HG03280 (cell line): ENCODE results near the gene UGT1A8.
"Not testable (repeated sequence)": the region's sequence is repeated elsewhere in the genome, so short reads cannot be mapped to it uniquely, and the experiment has no call there.

Experiments
- ATAC-seq: cut with Tn5 transposase; IDR thresholded peaks from one replicate; pipeline ENCODE4 v1.9.1; 2021; ENCODE audit warnings: mild to moderate bottlenecking, moderate library complexity; ENCODE audit not compliant: unreplicated experiment

The UGT1A8 gene

DNA sequence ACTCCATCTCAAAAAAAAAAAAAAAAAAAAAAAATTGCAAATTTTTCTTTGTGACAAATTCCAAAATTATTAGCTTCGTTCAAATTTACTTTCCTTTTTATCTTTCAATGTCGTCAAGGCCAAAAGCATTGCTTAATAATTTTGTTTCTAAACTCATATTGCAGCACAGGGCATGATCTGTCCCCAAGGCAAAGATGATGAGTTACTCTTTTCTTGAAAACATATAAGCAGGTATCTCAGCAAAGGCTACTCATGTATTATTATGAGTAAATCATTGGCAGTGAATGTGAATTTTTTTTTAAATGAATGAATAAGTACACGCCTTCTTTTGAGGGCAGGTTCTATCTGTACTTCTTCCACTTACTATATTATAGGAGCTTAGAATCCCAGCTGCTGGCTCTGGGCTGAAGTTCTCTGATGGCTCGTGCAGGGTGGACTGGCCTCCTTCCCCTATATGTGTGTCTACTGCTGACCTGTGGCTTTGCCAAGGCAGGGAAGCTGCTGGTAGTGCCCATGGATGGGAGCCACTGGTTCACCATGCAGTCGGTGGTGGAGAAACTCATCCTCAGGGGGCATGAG lies 64.2 kb downstream of the UGT1A8 start, which contains the start of gene UGT1A7:
TSS of gene UGT1A7 (plus strand) at position 381 of the 579 bp plus-strand sequence. CDS start at position 418, 37 bp downstream.
- no peak for ATAC-seq

DNA sequence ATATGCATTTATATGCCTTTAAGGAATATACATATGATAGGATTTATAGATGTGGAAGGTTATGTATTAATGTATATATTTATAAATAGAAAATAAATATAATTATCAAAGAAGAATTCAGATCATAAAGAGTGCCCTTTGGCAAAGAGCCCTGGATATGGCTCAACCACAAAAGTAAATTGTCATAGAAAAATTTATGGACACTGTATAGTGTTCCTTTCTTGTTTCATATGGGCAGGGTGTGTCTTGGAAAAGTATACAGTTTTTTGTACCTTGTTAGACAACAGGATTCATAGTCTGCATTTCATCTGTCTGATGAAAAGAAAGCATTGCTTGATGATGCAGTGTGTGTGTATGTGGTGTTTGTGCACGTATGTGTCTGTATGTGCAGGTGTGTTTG lies 67.2 kb downstream of the UGT1A8 start:
- no peak for ATAC-seq

DNA sequence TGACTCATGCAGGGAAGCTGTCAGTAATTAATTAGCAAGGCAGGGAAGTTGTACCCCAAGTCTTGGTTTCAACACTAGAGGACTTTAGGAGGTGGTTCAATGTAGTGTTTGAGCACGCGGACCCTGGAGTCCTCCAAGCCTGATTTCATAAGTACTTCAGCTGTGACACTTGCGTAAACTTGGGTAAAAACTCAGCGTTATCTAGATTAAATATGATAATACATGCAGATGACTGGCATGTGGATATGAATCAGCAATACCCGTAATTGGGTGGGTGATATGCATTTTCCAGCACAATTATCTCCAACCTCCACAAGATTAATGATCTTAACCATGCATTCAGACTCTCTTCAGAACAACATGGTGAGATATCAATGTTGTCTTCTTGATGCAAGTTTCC lies 69.5 kb downstream of the UGT1A8 start:
- ATAC-seq = no peak

DNA sequence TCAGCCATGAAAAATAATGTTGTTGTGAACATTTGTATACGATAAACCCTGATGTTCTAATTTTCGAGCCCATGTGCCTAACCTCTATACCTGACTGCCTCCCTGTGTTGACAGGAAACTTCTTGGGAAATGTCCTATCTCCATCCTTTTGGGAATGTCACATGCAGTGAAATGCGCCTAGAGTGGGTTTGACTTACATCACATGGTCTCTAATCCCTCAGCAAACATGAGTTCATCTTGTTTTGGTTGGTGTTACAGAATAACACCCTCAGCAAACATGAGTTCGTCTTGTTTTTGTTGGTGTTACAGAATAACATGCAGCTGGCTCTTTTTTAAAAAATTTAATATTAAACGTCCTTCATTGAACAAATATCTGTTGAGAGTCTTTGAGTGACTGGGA lies 70.9 kb downstream of the UGT1A8 start:
- ATAC-seq = no peak

DNA sequence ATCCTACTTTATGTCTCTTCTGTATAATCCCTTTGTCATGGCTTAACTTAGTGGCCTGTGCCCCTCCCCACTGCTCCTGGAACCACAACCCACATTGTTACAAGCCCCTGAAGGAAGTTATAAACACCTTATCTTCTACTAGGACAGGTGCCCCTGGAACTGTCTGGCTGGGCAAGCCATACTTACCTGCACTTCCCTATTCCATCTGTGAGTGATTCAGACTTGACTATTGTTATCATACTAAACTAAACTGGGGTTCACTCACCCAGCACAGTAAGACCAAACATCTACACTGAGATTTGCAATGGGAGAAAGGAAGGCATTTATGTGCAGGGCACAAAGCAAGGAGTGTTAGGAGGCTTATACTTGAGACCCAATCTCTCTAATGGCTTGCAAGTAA lies 71.6 kb downstream of the UGT1A8 start:
- no peak for ATAC-seq

DNA sequence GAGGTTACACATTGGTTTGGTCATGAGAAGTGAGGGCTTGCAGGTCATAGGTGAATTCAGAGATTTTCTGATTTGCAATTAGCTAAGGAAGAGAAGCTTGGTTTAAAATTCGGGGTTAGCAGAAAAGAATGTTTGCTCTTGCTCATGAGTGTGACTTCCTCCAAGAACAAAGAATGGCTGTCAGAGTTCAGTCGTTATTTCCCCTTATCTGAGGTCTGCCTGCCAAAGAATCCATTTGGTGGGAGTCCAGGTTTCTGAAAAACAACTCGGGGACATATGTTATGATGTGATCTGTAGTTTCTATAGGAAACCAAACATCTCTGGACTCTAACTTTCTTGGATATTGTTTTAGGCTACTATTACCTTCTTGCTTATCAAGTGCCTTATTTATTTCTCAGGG lies 72.1 kb downstream of the UGT1A8 start:
- no peak for ATAC-seq

DNA sequence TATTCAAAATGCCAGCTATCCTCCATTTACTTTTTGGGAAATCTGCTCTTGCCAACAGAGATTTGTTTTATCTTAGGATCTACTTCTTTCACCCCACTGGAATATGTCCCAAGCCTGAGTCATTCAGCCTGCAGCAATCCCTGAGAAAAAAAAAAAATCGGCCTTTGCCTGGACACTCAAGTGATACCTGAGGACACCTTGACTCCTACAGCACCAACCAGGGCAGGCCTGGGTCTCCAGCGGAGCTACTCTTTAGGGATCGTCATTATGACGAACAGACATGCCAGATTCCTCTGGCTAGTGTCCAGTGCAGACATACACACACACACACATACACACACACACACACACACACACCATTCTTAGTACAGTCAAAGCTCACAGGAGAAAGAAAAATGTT lies 73.0 kb downstream of the UGT1A8 start:
- no peak for ATAC-seq

DNA sequence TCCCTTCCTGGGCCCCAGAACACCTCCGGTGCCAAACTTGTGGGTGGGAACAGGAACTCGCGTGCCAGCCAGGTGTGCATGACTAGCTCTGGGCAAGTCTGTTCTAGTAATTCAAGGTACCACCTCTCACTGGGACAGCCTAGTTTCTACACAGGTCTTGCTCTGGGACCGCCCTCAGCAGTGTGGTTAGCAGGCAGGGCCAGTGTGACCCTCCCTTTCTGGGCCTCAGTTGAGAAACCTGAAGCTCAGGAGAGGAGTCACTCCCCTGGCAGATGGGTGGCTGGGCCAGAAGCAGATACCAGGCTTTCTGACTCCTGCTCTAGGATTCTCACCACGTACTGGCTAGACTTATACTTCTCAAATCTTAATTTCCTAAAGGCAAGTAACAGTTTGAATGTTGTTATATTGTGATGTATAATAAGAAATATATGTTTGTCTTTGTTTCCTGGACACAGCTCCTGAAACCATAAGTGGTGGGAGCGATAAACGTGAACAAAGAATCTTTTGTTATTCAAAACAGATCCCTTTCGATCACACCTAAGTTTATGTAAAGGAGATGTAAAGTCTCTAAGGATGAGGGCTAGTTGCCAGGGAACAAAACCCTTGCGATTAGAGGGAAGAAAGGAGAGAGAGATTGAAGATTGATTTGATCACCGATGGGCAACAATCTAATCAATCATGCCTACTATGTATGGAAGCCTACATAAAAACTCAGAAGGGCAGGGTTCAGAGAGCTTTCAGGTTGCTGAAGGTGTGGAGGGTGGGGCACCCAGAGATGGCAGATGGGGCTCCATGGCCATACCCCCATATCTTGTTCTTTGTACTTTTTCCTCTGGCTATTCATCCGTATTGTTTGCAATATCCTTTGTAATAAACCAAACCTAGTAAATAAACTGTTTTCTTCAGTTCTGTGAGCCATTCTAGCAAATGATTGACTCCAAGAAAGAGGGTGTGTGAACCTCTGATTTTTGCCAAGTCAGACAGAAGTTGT lies 74.3 kb downstream of the UGT1A8 start:
- no peak for ATAC-seq

DNA sequence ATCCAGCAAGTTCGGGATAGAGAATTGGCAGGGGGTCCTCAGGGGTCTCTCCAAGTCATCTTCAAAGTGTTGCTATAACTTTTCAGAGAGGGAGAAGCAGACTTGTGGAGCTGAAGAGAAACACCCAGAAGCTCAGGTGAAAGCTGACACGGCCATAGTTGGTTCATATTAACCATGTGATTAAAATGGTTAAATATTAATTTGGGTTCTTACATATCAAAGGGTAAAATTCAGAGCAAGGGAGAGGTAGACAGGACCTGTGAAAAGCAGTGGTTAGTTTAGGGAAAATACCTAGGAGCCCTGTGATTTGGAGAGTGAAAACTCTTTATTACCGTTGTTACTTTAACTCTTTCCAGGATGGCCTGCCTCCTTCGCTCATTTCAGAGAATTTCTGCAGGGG lies 75.2 kb downstream of the UGT1A8 start, which contains the start of gene UGT1A6:
TSS of gene UGT1A6 (plus strand) at position 243 of the 400 bp plus-strand sequence. CDS start at position 358, 115 bp downstream.
- ATAC-seq = no peak

DNA sequence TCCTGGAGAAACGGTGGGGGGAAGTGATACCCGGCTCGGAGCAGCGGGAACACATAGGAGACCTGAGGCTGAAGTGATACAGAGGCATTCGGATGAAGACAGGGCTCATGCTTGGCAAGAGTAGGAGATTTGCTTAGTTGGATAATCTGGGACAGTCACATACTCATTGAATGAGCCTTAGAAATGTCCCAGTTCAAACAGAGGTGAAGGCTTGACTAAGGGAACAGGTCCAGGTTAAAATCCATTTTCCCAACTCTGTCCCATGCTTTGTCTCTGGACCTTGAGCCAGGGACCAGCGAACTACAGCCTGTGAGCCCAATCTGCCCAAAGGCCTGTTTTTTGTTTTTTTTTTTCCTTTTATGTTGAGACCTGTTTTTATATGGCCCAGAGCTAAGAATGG lies 76.5 kb downstream of the UGT1A8 start:
- no peak for ATAC-seq

DNA sequence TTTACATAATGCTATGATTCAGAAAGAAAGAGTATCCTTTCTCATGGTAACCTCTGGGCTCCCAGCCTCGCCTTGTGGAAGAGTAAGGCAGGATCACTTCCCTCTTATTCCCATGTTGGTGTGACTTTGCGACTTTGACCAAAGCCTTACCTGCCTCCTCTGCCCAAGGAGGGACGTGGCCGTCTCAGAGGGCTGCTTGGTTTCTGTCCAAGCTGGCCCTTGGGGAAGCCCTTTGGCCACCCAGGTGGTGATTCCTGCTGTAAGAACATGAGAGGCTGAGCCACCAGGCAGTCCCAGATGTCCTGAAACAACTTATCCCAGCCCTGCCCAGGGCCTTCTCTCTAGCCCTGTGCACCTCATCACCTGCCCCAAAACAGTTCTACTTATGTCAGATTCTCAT lies 81.3 kb downstream of the UGT1A8 start:
- ATAC-seq = no peak

DNA sequence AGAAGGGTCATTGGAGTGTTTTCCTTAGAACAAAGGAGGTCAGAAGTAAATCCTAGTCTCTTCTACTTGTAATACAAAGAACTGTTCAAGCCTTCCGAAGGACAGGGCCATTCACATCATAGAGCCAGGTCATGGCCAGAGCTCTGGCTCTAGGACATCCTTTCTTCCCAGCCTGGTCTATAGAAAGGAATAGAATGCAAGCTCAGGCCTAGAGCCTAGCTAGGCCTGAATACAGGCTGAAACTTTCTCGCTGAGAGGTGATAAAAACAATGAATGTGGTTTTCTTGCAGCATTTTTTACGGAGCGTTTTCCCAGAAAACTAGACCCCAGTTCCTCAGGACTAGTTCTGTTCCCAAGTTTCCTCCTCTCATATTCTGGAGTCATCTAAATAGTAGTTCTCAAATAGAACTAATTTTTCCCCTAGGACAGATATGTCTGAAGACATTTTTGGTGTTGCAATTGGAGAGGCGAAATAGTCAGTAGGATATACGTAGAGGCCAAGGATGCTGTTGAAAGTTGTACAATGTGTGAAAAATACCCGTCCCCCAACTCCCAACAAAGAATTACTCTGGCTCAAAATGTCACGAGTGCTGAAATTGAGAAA lies 82.1 kb downstream of the UGT1A8 start:
- no peak for ATAC-seq

DNA sequence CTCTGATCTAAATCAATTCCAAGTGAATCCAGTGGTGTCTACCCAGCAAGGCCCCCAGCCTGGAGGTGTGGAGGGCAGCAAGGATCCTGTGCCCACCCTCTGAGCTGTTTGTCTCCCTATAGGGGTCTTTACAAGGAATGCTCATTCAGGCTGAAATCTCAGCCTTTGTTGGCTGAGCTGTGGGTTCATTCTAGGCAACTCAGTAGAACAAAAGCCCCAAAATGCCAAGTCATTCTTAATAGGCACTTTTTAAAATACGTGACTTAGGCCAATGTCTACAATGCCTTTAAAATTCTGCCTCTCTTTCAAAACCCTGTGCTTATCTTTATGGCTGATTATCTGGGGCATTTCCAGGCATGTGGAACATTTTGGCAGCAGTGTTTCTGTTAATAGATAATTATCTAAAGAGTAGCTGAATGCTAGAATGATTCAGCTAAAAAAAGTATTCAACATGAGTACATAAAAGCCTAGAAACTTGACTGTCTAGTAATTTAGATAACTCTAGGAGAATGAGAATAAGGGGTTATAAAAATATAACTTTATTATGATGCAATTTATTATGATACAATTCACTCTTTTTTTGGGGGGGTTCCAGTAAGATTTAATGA lies 82.7 kb downstream of the UGT1A8 start:
- no peak for ATAC-seq

DNA sequence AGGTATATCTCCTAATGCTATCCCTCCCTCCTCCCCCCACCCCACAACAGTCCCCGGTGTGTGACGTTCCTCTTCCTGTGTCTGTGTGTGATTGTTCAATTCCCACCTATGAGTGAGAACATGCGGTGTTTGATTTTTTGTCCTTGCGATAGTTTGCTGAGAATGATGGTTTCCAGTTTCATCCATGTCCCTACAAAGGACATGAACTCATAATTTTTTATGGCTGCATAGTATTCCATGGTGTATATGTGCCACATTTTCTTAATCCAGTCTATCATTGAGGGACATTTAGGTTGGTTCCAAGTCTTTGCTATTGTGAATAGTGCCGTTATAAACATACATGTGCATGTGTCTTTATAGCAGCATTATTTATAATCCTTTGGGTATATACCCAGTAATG lies 83.4 kb downstream of the UGT1A8 start:
- ATAC-seq = not testable (repeated sequence)

DNA sequence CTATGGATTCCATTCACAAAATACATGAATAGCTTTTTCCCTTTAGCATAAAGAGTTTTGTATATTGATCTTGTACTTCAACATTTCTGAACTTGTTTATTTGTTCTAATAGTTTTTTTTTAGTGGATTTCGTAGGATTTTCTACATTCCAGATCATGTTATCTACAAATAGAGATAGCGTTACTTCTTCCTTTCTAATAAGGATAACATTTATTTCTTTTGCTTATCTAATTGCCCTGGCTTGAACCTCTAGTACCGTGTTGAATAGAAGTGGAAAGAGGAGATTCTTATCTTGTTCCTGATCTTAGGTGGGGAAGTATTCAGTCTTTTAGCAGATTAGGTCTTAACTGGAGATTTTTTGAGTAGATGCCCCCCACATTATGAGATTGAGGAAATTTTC lies 84.8 kb downstream of the UGT1A8 start:
- no peak for ATAC-seq

DNA sequence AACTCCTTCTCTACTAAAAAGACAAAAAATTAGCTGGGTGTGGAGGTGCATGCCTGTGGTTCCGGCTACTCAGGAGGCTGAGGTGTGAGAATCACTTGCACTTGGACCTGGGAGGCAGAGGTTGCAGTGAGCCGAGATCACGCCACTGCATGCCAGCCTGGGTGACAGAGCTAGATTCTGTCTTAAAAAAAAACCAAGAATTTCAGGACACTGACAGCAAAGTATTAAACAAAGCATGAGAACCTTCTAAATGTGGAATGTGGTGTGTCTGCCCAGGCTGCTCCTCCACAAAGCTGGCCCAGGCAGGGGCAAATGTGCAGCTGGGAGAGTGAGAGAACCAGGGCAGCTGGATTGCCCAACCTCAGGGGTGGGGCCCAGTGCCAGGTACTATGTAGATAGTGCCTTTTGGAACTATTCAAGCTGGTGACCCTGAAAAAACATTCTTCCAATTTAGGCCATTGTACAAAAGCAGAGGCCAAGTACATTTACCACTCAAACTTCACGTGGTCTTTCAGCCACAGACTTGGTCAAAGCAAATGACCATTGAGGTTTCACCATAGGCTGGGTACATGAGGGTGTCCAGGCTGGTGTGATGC lies 88.6 kb downstream of the UGT1A8 start:
- no peak for ATAC-seq

DNA sequence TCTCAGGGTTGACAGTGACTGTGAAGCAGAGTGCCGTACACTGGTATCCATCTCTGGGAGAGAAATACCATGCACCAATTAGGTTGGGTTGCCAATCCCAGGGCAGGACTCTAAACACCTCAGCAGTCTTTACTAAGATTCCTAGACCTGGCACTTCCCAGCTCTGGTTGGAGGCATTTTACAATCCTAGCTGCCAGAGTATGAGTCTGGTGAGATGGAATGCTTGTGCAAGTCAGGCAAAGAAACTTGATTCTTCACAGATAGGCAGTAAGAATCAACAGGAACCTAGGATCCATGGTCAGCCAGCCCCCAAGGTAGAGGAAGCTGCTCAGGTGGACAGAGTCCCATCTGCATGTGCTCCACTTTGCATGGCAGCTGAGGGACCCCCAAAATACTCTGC lies 89.3 kb downstream of the UGT1A8 start:
- no peak for ATAC-seq

DNA sequence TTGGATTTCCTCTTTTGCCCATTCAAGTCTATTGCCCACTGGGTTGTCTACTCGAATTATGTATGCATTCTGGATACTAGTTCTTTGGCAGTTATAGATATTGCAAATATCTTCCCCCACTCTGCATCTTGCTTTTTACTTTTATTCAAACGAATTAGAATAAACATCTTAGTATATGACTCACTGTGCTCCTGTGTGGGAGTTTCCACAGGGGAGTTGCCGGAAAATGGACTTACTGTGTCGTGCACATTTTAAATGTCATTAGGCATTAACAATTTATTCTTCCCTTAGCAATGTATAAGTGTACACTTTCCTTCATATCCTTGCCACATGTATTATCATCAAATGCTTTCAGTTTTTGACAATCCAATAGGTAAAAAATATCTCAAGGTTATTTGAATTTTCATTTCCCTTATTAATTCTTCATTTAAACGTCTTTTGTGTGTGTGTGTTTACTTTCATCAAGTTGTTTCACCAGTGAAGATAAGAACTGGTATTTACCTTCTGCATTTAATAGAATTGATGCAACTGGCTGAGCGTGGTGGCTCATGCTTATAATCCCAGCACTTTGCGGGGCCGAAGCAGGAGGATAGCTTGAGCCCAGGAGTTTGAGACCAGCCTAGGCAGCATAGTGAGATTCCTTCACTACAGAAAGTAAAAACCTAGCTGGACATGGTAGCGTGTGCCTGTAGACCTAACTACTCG lies 90.7 kb downstream of the UGT1A8 start:
- no peak for ATAC-seq

DNA sequence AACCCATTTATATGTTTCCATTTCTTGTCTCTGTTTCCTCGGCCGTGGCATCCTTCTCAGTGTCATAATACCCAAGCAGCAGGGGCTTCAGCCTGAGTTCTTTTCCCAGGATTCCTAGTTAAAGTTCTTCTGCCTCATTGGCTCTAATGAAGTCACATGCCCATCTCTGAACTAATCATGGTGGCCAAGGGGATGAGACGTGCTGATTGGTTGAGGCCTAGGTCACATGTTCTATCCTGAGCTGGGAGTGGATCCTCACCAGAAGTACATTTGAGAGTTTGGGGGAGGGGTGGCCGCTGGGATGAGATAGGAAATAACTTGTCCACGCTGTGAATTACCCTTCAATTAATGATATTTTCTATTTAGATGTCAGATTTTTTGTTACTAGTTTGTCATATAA lies 91.5 kb downstream of the UGT1A8 start:
- ATAC-seq = no peak

DNA sequence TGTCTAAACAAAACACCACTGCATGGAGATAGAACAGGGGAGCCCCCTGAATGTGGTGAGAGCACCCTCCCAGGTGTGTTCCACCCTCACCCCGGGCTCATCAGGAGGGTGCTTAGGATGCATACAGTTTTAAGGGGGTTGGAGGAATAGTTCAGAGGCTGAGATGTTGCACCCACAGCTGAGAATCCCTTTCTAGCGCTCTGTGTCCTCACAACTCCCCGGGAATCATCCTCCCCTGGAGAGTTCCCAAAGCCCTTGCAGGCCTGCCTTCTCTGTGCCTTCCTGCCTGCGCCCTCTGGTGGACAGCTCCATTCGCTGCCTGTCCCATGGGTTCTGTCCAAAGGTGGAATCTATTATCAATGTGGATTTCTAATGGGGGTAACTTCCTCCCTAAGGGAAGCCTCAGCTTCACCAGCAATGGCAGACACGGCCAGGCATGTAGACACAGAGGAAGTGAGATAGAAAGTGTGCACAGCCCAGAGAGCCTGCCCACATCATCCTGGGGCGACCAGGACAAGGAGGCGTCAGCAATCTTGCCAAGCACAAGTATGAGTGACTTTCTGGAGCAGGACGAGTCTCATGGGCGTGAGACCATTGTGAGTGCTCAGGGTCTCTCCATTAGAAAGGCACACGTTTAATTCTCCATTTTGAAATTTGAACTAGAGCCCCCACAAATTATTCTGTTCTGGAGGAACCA lies 94.0 kb downstream of the UGT1A8 start:
- peak; percentile 54 for ATAC-seq
